Stomach smooth muscle (tissue), 2 donors: Measurements from ENCODE around the gene USH1C.

Source experiments
- H3K27ac ChIP-seq: one replicate; pipeline ENCODE4 v1.7.0; 2013; ENCODE audit warnings: mild to moderate bottlenecking, low read length, inconsistent platforms
- H3K27me3 ChIP-seq, 2 donors: one replicate each; pipeline ENCODE4 v1.7.0; 2013; ENCODE audit warnings: low read length in 2 of 2; ENCODE audit not compliant: insufficient read depth in 2 of 2, control insufficient read depth in 1 of 2
- H3K36me3 ChIP-seq, 2 donors: one replicate each; pipeline ENCODE4 v1.7.0; 2013; ENCODE audit warnings: low read length in 2 of 2; ENCODE audit not compliant: control insufficient read depth in 2 of 2, insufficient read depth in 2 of 2
- H3K4me1 ChIP-seq: one replicate; pipeline ENCODE4 v1.7.0; 2013; ENCODE audit warnings: low read length; ENCODE audit not compliant: control insufficient read depth, insufficient read depth
- H3K4me3 ChIP-seq, 2 donors: one replicate each; pipeline ENCODE4 v1.7.0; 2013; ENCODE audit warnings: low read length in 2 of 2
- H3K9ac ChIP-seq, 2 donors: one replicate each; pipeline ENCODE4 v1.7.0; 2013; ENCODE audit warnings: low read length in 2 of 2, mild to moderate bottlenecking in 1 of 2
- H3K9me3 ChIP-seq, 2 donors: one replicate each; pipeline ENCODE4 v1.7.0; 2013; ENCODE audit warnings: low read length in 2 of 2; ENCODE audit not compliant: control insufficient read depth in 2 of 2
- donor health status: healthy.
- donor health status: Pancreatic carcinoma.

The USH1C gene

DNA sequence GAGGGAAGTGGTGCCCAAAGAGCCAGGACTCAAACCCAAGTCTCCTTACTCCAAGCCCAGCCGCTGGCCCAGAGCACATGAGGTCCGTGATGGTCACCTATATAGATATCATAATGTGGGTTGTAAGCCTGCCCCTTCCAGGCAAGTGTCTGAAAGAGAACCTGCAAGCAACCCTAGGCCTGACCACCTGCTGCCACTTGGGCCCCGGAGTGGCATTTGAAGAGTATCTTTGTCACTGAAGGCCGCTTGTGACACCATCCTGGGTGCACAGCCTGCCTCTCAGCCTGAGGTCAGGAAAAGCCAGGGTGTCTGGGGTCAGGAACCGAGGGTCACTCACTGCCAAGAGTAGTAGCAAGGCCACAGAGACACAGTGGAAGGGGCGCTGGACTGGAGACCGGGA lies 35.2 kb upstream of the USH1C start:
- Histone ChIP-seq H3K27ac (no peak overlapping the region), H3K9ac (no peak overlapping the region), H3K36me3 (no peaks in the 10 kb centered on the region), H3K9me3 (no peaks in the 10 kb centered on the region), H3K4me3 (no peak overlapping the region), H3K27me3 (no peaks in the 10 kb centered on the region), H3K4me1 (no peaks in the 10 kb centered on the region)

DNA sequence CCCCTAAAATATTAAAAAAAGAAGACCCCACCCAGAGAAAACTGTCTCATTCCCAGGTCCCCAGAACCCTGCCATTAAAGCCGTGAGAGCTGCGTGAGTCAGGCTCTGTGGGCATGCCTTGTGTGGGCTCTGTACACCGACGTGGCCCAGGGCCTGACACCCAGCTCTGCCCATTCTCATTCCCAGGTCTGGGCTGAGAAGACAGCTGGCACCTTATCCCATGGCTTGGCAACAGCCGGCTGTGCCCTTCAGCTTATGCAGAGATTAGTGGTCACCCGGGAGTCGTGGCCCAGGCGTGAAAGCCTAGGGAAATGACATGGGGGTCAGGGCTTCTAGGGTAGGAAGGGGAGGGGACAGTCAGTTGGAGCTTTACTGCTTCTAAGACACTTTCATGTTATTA lies 34.7 kb upstream of the USH1C start:
- Histone ChIP-seq H3K27ac (no peak overlapping the region), H3K4me1 (no peaks in the 10 kb centered on the region), H3K27me3 (peaks cover 0 to 2% of the 10 kb centered on the region in 2 donors), H3K36me3 (no peaks in the 10 kb centered on the region), H3K9me3 (no peaks in the 10 kb centered on the region), H3K4me3 (no peak overlapping the region), H3K9ac (no peak overlapping the region)

DNA sequence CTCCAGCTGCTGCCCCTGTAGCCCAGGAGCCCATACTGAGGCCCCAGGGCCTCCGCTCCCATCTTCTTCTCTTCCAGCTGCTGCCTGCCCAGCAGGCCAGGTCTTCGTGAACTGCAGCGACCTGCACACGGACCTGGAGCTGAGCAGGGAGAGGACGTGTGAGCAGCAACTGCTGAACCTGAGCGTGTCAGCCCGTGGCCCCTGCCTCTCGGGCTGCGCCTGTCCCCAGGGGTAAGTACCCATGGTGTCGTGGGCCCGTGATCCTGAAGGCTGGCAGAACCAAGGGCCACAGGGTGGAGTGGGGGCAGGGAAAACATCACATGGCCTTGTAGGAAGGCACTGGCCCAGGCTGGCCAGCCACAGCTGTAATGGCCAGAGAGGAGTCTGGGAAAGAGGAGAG lies 34.1 kb upstream of the USH1C start:
- H3K4me3 ChIP-seq = no peak overlapping the region
- H3K36me3 ChIP-seq = no peaks in the 10 kb centered on the region
- no peak overlapping the region for H3K27ac ChIP-seq
- peaks cover 0 to 2% of the 10 kb centered on the region in 2 donors for H3K27me3 ChIP-seq
- H3K9me3 ChIP-seq = no peaks in the 10 kb centered on the region
- no peak overlapping the region for H3K9ac ChIP-seq
- no peaks in the 10 kb centered on the region for H3K4me1 ChIP-seq

DNA sequence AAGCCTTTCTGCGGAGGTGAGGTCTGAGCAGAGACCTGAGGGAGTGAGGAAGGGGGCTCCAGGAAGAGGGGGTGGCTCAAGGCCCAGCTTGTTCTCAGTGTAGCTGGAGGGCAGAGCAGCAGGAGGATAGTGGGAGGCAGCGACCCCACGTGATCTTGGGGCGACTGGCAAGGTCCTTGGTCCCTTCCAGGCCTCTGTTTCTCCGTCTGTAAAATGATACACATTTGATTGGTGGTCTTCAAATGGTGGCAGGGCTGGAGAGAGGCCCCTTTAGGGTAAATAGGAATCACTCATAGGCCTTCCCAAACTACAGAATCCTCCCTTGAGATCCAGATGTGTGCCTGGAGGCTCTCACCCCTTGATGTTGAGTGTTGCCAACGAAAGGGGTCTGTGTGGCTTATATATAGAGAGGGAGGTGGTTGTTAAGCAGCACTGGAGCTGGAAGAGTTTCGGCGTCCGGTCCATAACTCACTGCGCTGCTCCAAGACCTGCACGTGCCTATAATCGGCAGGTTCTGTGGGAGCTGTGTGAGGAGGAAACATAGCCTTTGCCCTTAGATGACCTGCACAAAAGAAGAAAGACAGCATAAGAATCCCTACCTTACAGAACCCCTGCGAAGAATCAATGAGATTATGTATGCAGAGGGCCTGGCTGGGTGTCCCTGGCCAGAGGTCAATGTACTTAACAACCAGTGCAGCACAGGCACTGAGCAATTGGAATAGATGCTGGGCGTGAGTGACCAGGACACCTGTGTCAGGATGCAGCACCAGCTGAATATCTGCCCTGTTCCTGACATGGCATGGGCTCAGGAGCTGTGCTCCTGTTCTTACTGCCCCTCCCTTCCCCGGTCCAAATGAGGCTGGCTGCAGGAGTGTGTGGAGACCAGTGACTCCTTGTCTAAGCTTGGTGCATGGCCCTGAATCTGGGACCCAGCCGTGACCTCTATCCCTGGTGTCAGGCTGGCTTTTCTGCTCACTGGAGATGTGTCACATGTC lies 31.5 kb upstream of the USH1C start:
- Histone ChIP-seq H3K4me3 (no peak overlapping the region), H3K36me3 (no peaks in the 10 kb centered on the region), H3K27ac (no peak overlapping the region), H3K9ac (no peak overlapping the region), H3K4me1 (no peaks in the 10 kb centered on the region), H3K9me3 (no peaks in the 10 kb centered on the region), H3K27me3 (peaks cover 0 to 6% of the 10 kb centered on the region in 2 donors)

DNA sequence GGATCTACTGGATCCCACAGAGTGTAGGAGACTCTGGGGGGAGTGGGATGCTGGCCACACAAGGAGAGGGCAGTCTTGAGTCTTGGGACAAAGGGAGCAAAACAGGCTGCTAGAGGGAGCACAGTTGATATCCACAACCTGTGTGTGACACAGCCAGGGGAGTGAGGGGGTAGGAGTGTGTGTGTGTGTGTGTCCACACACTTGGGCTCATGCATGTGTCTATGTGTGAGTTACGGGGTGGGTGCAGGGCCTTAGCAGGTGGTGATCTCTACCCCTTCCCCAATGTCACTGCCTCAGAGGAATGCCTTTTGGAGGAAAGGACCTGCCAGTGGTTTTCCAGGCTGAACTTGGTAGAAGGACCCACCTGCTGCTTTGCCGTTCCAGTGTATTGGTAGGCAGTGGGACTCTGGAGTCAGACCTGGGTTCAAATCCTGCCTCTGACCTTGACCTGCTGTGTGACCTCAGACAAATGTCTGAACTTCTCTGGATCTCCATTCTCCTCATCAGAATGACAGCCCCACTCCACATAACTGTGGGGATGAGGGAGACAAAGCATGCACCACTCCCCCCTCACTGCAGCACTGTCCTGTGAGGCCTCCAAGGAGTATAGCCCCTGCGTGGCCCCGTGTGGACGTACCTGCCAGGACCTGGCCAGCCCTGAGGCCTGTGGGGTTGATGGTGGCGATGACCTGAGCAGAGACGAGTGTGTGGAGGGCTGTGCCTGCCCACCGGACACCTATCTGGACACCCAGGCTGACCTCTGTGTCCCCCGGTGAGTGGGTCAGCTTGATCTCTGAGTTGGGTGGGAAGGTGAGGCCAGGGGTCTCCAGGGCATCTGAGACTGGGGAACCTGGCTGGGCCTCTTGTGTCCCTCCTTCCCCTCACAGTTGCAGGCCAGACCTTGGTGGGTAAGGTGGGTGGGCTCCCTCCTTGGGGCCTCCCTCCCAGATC lies 30.2 kb upstream of the USH1C start:
- Histone ChIP-seq H3K27me3 (peaks cover 0 to 6% of the 10 kb centered on the region in 2 donors), H3K36me3 (no peaks in the 10 kb centered on the region), H3K9ac (no peak overlapping the region), H3K9me3 (no peaks in the 10 kb centered on the region), H3K4me3 (no peak overlapping the region), H3K4me1 (no peaks in the 10 kb centered on the region), H3K27ac (no peak overlapping the region)

DNA sequence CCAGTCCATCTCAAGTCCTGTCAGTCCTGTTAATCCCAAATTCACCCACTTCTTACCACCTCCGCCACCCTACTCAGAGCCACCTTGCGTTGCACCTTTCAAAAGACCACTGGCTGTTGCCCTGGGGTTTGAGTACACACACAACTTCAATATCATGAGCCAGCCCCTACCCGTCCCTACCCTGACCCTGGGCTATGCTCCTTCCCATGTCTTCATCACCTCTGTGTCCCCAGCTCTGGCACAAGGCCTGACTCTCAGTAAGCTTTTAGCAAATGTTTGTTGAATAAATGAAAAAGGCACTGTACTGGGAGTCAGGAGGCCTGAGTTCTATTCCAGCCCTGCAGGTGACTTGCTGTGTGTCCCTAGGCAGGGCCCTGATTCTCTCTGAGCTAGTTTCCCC lies 29.3 kb upstream of the USH1C start:
- H3K9me3 ChIP-seq = no peaks in the 10 kb centered on the region
- H3K27ac ChIP-seq = no peak overlapping the region
- H3K36me3 ChIP-seq = no peaks in the 10 kb centered on the region
- no peak overlapping the region for H3K4me3 ChIP-seq
- no peaks in the 10 kb centered on the region for H3K4me1 ChIP-seq
- no peak overlapping the region for H3K9ac ChIP-seq
- H3K27me3 ChIP-seq = peaks cover 0 to 6% of the 10 kb centered on the region in 2 donors

DNA sequence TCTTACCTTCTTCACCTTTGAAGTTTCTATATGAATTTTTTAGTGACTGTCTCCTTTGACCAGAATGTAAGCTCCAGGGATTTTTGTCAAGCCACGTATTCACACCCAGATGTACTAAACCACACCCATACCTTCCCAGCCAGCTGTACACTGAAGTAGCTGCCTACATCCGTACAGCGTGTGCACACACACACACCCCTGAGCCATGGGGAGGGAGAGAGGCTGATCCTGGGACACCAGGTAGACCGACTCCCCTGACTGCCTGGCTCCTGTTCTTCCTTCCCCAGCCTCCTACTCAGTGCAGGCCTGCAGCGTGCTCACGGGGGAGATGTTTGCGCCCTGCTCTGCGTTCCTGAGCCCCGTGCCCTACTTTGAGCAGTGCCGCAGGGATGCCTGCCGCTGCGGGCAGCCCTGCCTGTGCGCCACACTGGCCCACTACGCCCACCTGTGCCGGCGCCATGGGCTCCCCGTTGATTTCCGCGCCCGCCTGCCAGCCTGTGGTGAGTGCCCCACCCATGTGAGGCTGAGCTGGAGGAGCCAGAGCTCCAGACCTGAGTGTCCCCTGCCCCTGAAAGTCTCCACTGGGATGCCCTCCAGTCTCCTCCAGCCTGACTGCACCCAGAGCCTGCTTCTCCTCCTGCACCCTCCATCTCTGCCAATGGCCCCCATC lies 28.7 kb upstream of the USH1C start:
- Histone ChIP-seq H3K27ac (no peak overlapping the region), H3K4me1 (no peaks in the 10 kb centered on the region), H3K9me3 (no peaks in the 10 kb centered on the region), H3K36me3 (no peaks in the 10 kb centered on the region), H3K4me3 (no peak overlapping the region), H3K27me3 (peaks cover 0 to 6% of the 10 kb centered on the region in 2 donors), H3K9ac (no peak overlapping the region)

DNA sequence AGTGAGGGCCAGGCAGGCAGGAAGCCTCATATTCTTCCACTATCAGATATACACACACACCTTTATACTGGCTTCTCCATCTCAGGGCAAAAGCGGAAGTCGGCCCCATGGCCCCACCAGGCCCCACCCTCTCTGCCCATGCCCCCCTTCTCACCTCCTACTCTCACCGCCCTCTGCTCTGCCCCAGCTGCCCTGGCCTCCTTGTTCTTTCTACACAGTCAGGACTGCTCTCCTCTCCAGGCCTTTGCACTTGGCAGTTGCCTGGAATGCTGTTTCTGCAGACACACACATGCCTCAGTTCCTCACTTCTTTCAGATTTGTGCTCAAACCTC lies 28.1 kb upstream of the USH1C start:
- Histone ChIP-seq H3K27me3 (peaks cover 0 to 6% of the 10 kb centered on the region in 2 donors), H3K9ac (no peak overlapping the region), H3K36me3 (no peaks in the 10 kb centered on the region), H3K9me3 (no peaks in the 10 kb centered on the region), H3K4me3 (no peak overlapping the region), H3K4me1 (no peaks in the 10 kb centered on the region), H3K27ac (no peak overlapping the region)

DNA sequence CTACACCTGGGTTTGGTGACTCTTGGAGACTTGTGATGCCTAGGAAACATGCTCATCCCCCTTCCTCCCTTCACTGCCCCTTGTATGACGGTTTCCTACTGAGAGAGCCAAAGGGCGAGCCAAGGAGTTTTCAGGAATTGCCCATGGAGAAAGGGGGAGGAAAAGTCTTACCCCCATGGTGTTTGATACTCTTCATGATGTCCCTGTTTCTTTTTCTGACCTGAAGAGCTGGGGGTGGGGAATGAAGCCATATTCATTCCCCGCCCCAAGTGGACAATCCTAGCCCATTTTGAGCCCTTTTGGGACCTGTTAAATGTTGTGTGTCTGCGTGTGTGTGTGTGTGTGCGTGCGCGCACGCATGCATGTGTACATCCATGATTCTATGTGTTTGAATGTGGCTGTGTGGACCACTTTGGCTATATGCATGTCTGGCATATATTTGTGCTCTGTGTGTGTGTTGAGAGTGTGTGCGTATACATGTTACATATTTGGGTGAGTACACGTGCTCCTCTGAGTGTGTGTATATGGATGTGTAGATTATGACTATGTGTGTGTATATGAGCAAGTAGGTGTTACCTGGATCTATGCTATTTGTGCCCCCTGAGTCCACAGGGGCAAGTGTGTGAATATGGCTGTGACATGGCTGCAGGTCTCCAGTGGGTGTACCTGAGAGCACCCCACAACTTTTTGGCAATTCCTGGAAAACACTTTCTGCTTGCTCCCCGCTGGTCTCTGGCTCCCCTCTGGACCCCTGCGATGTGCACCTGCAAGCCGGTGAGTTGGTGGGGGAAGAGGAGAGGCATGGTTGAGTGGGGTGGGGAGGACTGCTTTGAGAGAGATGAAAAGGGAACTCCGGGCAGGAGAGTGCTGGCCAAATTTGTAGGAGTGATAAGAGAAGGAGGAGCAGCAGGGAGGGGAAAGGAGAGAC lies 27.5 kb upstream of the USH1C start:
- H3K9me3 ChIP-seq = no peaks in the 10 kb centered on the region
- no peaks in the 10 kb centered on the region for H3K36me3 ChIP-seq
- no peak overlapping the region for H3K4me3 ChIP-seq
- no peaks in the 10 kb centered on the region for H3K4me1 ChIP-seq
- H3K9ac ChIP-seq = no peak overlapping the region
- no peak overlapping the region for H3K27ac ChIP-seq
- H3K27me3 ChIP-seq = peaks cover 0 to 6% of the 10 kb centered on the region in 2 donors
